ENCODE measurements around the gene NRARP. TPM values are rescaled to one million over a fixed set of nuclear protein-coding genes. Genes with fewer than 3 reads are reported as not detected.

NRARP gene
- total and polyA plus RNA-seq, 8 donors = 1.3 to 23.4 (median 10.8) TPM

GRCh38 chr9:137254624-137255447, 47.2 kb downstream of the NRARP start, which contains the start of gene NELFB:
TSS of gene NELFB (plus strand) at chr9:137255327.
- H3K36me3 ChIP-seq = no peaks in the 10 kb centered on the region
- WGBS, 2 donors = 1% methylated on average over 58 to 105 of the region's 105 CpGs
- no peak for TF ChIP-seq CTCF (IDR thresholded peaks at IDR 0.05)
- FAIRE-seq (no peak), DNase-seq (peak; percentile 90 to 100 (median 96)), ATAC-seq (peak; percentile 84 to 93 (median 86))
- H3K4me1 ChIP-seq = peaks cover 3 to 17% (median 10%) of the 10 kb centered on the region in 3 donors
- peak within 1 kb of the TSS; percentile 83 to 98 (median 98) for H3K4me3 ChIP-seq
- peak within 1 kb of the TSS; percentile 31 to 77 (median 52) for H3K27ac ChIP-seq
- intact Hi-C loops (cut with DNase I) = no loop called here
- H3K9me3 ChIP-seq = no peaks in the 10 kb centered on the region
- no peaks in the 10 kb centered on the region for H3K27me3 ChIP-seq

- Histone ChIP-seq H3K4me1 (peaks cover 3 to 17% (median 10%) of the 10 kb centered on the region in 3 donors), H3K27ac (peak overlapping the region; percentile 15 to 77 (median 52)), H3K36me3 (no peaks in the 10 kb centered on the region), H3K4me3 (peak overlapping the region; percentile 83 to 98 (median 98)), H3K9me3 (no peaks in the 10 kb centered on the region), H3K27me3 (no peaks in the 10 kb centered on the region)
- intact Hi-C loops (cut with DNase I) = no loop called here
- DNase-seq = peak in 1 of 6 donors; percentile 64
- no peak for FAIRE-seq
- ATAC-seq = peak; percentile 17 to 51 (median 38)
- TF ChIP-seq CTCF (IDR thresholded peaks at IDR 0.05) = no peak
- 29 to 35% methylated on average over 21 of the region's 21 CpGs for WGBS, 2 donors
These were observed 48.1 kb downstream of the NRARP start for GRCh38 chr9:137253717-137254623.

- intact Hi-C loops (cut with DNase I) = no loop called here
- Histone ChIP-seq H3K4me3 (no peak overlapping the region), H3K27ac (no peak overlapping the region), H3K9me3 (no peaks in the 10 kb centered on the region), H3K27me3 (no peaks in the 10 kb centered on the region), H3K4me1 (peaks cover 3 to 17% (median 10%) of the 10 kb centered on the region in 3 donors), H3K36me3 (no peaks in the 10 kb centered on the region)
- ATAC-seq = peak in 1 of 4 donors; percentile 14
- TF ChIP-seq CTCF (IDR thresholded peaks at IDR 0.05) = no peak
- no peak for FAIRE-seq
- WGBS, 2 donors = 83 to 91% methylated on average over 32 to 35 of the region's 35 CpGs
- no peak for DNase-seq
These were observed 49.2 kb downstream of the NRARP start for GRCh38 chr9:137252555-137253506.

- Histone ChIP-seq H3K27me3 (no peaks in the 10 kb centered on the region), H3K36me3 (no peaks in the 10 kb centered on the region), H3K4me3 (no peak overlapping the region), H3K9me3 (no peaks in the 10 kb centered on the region), H3K27ac (no peak overlapping the region), H3K4me1 (peaks cover 3 to 15% (median 8%) of the 10 kb centered on the region in 3 donors)
- intact Hi-C loops (cut with DNase I) = no loop called here
- DNase-seq (no peak), ATAC-seq (no peak), FAIRE-seq (no peak)
- TF ChIP-seq CTCF (IDR thresholded peaks at IDR 0.05) = no peak
- WGBS, 2 donors = 90 to 92% methylated on average over 22 of the region's 22 CpGs
These were observed 50.4 kb downstream of the NRARP start for GRCh38 chr9:137251490-137252268.

Measured in pancreas (tissue), 10 donors.